Globus pallidus (tissue), 1 donor: ENCODE results near the gene MEGF11.

Experiments used
- DNase-seq: peaks from one replicate; pipeline ENCODE4 v3.0.0-alpha.2; 2015; ENCODE audit warnings: low spot score

MEGF11 gene

DNA sequence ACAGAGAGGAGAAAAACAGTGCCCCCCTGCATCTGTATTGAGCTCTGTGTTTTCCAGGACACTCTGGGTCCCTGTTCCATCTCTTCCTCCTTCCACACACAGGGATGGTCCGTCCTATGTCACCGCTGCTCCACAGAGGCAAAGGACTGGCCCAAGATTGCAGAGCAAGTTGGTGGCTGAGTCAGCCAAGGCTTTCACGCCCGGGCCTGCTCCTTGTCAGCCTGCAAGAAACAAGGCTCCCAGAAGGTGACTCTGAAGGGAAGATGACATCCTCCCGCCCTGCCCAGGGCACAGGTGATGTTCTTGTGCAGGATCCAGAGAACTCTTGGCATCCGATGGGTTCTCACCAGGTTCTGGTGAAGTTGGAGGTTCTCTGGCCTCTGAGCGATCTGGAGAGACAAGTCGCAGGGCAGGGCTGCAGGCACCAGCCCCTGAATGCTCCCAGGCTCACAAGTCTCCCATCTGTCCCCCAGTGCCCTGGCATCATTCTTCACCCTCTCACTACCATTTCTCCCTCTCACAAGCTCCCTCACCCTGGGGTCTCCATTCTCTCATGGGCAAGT, 138.6 kb downstream of the MEGF11 start:
- no peak for DNase-seq

DNA sequence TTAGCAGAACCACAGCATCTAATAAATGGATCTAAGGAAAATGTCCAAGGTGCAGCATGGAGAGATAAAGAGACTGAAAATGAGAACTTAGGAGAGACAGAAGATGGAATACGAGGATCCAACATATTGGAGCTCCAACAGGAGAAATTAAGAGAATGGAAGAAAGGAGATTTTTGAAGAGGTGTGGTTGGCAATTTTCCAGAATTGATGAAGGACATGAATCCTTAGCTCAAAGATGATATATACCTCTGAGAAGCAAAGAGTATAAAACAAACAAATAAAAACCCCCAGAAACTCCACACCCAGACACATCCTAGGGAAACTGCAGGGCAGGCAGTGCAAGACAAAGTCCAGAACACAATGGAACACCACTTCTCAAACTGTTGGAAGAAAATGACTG, 141.2 kb downstream of the MEGF11 start:
- no peak for DNase-seq

DNA sequence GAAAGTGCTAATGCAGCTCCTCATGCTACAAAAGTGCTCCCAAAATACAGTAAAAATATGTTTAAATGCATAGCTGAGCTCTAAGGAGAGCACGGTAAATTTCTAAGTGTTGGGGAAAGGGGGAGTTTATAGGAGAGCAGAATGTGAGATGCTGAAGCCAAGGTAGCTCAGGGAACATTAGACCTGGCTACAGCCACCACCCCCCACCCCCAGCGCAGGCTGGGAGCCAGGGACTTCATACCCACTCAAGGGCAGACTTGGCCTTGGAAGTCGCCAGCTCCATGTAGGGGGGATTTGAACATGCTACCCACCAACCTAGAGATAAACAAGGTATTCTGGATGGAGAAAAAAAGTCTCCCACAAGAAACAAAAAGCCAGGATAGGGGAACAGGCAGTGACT, 142.2 kb downstream of the MEGF11 start:
- DNase-seq = no peak

DNA sequence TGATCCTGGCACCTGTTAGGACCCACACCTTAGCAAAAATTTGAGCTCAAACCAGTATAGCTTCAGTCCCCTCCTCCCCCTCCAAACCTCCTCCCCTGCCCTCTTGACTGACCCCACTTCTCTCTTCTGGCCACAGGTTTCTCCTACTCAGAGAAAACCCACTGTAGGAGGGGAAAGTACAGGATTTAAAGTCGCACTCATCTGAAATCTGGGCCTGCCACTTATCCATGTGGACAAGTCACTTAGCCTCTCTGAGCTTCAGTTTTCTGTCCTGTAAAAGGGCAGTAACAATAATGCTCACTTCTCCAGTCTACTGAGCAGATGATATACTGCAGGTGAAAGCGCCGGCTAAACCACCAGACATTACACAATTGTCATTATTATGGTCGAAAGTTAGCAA, 142.7 kb downstream of the MEGF11 start:
- DNase-seq = no peak

DNA sequence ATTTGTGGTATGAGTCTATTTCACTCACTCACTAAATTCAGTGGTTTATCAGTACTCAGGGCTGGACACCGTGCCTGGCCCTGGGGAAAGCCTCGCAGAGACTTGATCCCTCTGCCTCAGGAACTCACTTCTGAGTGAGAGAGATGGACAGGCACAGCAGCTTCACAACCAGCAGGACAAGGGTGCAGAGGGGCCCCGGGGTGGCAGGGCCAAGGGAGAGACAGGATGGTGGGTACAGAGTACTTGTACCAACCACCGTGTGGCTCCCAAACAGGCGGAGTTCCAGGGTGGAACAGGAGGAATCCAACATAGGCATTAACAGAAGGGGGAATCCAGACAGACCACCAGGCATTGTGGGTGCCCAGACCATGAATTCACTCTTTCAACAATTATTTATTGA, 143.7 kb downstream of the MEGF11 start:
- DNase-seq = no peak

DNA sequence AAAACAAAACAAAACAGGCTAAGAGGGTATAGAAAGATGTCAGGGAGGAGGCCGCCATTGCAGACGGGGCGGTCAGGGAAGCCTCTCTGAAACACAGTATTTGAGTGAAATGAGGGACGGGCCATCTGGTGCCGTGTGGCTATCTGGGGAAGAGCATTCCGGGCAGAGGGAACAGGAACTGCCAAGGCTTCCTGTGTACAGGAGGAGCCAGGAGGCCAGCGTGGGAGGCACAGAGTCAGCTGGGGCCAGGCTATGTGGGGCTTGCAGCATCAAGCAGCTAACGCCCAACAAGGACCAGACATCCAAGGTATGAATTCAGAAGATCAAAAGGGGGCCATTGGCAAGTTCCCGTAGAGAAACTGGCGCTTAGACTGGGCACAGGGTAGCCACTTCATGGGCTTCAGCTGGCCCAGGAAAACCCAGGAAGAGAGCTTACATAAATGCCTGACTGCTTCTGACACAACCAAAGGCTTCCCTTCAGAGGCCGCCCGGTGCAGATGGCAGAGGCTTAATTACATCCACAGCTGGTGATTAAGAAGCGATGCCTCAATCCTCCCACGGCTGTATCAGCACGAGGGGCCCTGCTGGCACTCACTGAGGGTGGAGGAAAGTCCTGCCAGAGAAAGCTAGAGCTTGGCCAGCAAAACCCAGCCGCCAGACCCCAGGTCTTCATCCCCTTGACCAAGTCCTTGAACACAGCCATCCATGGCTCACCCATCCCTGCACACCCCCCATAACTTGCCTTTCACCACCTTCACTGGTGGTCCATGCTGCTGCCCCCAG, 144.9 kb downstream of the MEGF11 start:
- DNase-seq = no peak

DNA sequence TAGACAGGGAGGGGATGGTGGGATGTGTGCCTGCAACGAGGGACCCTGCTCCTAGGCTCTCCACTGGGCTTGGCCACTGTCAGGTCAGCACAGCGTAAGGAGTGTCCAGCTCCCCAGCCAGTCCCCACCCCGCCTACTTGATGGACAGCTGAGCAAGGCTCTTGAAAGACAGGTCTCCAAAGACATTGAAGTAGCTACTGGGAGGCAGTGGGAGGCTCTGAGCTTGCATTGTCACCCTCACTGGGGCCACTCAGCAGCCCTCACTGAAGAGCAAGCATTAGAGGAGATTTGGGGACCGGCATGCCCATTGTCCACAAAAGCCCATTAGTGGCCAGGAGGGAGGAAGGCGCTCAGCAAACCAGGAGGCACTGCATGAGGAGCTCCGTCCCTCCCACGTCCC, 146.5 kb downstream of the MEGF11 start:
- DNase-seq = no peak

DNA sequence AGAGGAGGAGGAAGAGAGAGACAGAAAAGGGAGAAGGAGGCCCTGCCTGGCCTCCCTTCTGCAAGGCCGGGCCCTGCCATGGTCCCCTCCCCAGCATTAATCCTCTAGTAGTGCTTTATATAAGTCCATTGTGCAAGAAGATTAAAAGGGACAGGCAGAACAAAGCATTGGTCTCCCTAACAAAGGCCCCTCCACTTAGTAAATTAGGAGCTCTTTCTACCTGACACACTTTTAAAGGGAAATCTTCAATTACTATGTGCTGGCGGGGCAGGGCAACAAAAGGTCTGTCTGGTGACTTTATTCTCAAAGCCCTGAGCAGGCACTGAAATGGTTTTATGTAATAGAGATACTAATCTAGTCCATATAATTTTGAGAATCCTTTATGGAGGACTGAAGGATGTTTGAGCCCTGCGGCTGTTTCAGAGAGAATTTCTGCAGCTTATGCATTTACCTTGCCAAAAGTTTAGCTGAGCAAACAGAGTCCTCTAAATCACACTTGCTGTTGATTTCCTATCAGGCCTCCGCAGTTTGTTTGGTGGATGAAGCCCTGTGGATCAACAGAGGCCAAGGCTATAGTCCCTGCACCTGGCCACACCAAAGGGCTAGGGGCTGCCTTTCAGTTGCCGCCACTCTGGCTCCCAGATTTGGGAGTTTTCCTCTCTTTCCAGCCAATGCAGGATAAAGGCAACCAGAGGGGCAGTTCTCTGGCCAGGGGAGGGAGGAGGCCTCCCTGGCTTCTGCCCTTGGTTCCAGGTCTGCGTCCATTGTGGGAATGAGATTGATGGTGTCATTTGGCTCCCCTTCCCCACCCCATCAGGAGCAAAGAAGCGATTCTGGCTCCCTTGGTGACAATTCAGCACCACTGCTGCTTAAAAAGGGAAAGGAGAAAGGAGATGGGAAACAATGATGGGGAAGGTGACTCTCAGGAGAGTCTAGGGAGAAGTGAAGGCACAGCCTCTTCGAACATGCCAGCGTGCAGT, 148.0 kb downstream of the MEGF11 start:
- DNase-seq = no peak

DNA sequence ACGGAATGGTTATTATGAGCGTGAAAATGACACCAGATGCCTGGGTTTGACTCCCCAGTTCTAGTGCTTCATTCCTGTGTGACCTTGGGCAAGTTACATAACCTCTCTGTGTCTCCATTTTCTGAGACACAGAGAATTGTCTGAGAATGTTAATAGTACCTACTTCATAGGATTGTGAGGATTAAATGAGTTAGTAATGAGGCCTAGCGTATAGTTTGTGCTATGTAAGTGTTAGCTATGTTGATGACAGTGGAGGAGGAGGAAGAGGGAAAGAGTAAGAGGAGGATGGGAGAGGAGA, 150.3 kb downstream of the MEGF11 start:
- DNase-seq = no peak

DNA sequence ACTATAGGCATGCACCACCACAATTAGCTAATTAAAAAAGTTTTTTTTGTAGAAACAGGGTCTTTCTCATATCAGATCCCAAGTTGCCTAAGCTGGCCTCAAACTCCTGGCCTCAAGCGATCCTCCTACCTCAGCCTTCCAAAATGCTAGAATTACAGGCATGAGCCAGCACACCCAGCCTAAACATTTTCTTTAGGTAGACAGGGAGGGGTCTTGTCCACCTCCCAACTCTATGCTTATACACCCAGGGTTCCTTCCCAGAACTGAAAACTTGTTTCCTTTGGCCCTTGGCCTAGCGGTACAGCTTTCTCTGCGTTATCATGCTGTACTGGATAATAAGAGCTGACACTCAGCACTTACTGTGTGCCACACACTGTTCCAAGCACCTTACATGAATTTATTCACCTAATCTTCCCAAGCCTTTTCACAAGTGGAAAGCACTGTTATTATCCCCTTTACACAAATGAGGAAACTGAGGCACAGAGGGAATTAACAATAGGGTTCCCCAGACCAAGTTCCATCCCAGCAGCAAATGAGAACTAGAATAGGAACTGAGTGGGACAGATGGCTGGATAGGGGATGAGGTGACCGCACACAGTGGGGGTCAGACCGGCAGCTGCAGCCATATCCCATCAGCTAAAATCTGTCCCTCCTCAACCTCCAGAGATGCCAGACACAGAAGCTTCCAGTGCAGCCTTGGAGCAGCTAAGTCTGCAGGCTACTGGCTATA, 150.8 kb downstream of the MEGF11 start:
- no peak for DNase-seq

DNA sequence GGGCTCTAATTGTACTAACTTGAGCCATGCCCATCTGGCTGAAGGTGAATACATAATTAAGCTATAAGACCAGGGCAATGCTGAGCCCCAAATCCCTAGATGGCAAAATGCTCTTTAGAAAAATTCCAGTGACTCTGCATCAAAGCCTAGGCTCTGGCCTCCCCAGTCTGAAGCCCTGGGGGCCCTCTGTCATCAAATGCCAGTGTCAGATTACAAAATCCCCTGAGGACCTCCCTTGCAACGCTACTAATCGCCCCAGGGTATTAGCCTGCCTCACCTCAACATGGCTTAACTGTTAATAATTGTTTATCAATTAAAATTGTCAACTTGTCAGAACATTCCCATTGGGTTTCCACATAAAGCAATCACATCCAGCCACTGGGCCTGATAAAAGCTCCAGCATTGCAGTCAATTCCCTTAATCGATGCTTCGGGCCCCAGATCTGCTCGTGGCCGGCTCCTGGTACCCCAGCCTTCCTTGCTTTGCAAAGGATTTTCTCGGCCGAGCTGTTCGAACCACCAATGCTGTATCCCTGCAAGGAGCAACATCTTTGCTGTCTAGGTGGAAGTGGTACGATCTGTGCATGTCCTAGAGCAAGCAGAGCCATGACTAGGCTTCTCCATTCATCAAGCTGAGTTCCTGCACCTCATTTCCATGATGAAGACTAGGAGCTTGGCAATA, 151.7 kb downstream of the MEGF11 start:
- DNase-seq = no peak

DNA sequence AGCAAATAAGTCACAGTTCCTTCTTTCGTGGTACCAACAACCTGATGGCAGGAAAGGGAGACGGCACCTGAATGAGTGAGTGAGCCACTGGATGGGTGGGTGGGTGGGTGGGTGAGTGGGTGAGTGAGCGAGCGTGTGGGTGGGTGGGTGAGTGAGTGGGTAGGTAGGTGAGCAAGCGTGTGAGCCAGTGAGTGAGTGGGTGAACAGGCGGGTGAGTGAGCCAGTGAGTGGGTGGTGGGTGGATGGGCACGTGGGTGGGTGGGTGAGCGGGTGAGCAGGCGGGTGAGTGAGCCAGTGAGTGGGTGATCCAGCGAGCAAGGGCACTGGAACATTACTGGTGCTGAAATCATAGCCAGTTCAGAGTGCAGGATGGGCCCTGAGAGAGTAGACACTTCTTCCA, 152.8 kb downstream of the MEGF11 start:
- DNase-seq = no peak

DNA sequence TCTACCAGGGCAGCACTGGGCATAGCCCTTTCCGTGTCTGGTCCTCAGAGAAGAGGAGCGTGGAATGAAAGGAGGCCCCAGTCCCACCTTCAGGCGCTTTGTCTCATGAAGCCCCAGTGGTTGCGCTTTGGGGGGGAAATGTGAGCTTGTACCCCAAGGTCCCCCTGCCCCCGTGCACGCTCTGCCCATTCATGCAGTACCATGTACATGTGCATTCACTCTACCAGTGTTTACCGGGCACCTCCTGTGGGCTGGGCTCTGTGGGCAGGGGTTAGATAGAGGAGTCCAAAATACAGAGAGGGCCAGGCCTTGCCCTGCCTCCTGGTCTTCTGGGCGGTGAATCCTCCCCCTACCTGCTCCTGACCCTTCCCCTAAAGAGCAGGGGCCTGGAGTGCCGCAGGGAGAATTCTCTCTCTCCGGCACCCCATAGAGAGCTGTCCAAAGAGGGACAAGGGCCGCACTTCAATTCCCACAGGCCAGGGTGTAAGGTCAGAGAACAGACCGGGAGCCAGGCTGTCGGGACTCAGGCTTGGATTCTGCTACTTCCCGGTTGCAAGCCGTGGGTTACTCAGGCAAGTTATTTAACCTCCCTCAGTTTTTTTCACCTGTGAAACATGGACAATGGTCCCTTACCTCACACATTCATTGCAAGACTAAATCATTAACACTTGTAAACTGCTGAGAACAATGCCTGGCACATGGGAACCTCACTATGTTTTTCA, 153.4 kb downstream of the MEGF11 start:
- no peak for DNase-seq

DNA sequence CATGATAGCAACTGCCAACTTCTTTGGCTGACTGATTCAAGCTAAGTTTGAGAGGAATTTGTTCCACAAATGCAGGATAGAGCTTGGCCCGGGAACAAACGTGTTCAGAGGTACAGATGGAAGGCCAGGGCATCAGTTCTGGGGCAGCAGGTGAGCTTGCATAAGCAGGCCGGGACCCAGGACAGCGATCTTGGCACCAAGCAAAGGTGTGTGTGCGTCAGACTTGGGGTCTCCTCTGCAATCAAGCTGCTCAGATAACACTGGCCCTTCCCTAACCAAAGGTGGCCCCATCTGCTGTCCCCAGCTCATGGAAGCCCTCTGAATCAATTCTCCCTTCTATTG, 155.6 kb downstream of the MEGF11 start:
- no peak for DNase-seq

DNA sequence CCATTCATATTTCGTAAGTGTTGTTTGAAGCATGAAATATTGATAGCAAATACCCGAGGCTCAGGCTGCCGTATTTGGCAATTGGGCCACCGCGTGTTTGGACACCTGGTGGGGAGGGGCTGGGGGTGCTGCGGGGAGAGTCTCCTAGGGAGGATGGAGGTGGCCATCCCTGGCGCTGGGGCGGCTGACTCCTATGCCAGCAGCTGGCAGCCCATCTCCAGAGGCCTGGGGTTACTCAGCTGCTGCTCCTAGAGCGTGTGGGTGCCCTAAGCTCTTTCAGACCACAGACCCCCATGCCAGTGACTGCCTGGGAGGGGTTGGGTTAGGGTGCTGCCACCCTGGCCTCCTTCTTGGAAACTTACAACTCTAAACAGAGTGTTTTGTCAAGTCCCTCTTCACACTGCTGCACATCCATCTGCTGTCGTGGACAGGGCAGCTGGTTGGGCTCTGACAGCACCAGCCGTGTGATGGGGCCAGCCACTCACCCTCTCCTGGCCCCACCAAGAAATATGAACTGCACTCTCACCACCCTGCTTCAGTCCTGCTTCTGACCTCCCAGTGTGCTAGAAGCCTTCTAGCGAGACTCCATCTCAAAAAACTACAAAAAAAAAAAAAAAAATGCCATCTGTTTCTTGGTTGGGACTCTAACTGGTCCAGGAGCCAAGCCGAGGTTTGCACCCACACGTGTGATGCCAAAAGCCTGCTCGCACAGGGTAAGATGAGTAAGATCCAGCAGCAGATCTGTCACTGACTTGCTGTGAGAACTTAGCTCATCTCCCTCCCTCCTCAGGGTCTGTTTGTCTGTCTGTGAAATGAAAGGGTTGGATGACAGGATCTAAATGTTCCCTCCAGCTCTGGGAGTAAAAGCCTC, 156.2 kb downstream of the MEGF11 start:
- DNase-seq = no peak

DNA sequence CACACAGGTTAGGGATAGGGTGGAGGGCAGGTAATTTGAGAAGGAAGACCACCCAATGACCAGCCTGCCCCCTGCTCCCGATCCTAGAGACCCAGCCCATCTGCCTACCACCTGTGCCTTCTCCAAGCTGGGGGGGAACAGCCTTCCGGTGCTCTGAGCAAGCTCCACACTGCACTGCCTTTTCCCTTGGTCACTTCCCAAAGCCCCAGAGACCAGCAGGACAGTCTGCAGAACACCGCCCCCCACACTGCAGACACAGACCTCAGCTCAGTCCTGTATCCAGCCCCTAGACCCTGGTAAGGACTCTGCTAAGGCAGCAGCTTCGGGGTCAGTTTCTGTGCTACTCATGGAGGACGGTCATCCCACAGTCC, 156.9 kb downstream of the MEGF11 start:
- no peak for DNase-seq

DNA sequence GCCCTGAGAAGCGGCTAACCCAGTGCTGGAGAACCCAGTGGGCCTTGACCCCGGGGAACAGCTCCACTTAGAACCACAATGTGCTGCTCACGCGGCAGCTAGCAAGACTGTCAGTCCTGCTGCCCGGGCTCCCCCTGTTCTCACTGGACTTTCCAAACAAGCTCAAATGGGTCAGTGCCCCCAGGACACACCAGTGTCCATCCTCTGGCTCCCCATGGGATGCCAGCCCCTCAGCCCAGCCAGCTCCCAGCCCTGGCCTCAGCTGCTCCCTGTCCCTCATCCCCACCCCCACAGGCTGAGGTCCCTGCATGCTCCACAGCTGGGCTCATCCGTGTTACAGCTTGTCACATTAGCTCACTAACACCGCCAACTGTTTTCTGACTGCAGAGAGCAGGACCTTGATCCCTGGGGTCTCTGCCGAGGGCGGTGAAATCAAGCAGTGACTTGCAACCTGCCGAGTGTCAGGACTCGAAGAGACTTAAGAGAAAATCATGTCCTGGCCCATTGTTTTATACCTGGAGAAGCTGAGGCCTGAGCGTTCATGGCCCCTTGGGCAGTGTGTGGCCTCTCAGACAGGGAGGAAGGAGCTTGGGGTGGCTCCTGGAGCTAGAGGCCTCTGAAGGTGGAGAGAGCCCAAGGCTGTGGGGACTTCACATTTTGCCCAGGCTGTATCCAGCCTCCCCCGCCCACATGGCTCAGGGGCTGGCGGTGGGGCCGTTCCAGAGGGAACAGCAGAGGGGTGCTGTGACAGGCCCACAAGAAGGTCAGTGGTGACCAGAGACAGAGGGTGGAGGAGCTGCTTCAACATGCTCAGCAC, 157.5 kb downstream of the MEGF11 start:
- DNase-seq = no peak

DNA sequence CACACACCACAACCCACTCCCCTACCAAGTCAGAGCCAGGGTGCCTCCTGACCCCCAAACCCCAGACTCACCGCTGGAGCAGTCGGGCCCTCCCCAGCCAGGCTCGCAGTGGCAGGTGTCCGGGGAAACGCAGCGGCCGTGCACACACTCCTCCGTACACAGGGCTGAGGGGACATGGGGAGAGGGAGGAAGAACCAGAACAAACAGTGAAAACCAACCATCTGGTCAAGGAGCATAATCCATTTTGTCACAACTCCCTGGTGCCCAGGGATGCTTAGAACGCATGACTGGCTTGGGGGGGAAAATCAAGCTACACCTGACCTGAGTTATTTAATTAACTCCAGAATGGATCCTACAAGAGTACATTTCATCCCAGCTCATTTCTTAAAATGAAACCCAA, 159.2 kb downstream of the MEGF11 start:
- DNase-seq = no peak
